Measurements from ENCODE around the gene WDR76. TPM values are rescaled to one million over a fixed set of nuclear protein-coding genes. Genes with fewer than 3 reads are reported as not detected.
"Not testable (repeated sequence)": the region's sequence is repeated elsewhere in the genome, so short reads cannot be mapped to it uniquely, and the experiment has no call there.

Gene WDR76
- total RNA-seq, 2 experiments from 2014 or later = 82.4 to 94.0 TPM

- peak overlapping the region; percentile 98 for H3K27ac Mint-ChIP-seq
- DNase-seq; H3K9me3 Mint-ChIP-seq; H3K27me3 Mint-ChIP-seq (ENCODE audit: low read depth): not testable (repeated sequence)
- peaks cover 56% of the 10 kb centered on the region for H3K4me1 Mint-ChIP-seq (ENCODE audit: low read depth)
- CTCF ChIA-PET = interaction anchor here (0.6 to 1.2 kb wide), 3 partner anchors 37 to 887 kb away, joined by 3 read pairs; no protein-coding TSS in a partner anchor
- H3K4me3 Mint-ChIP-seq = peak overlapping the region; percentile 98
- intact Hi-C loops (cut with micrococcal nuclease) = loop anchor here (5.0 to 10.0 kb wide), 4 partner anchors 369 to 1579 kb away; partner anchors contain the start of genes B2M, FRMD5 and PATL2
- peaks cover 36% of the 10 kb centered on the region for H3K36me3 Mint-ChIP-seq (ENCODE audit: low read depth)
These were observed 1.5 kb upstream of the WDR76 start for GRCh38 chr15:43825305-43825704.

GRCh38 chr15:43826029-43826507, 734 bp upstream of the WDR76 start:
- Mint-ChIP-seq H3K9me3 (peaks cover 2% of the 10 kb centered on the region), H3K36me3 (ENCODE audit: low read depth) (peaks cover 37% of the 10 kb centered on the region), H3K4me1 (ENCODE audit: low read depth) (peaks cover 55% of the 10 kb centered on the region), H3K4me3 (peak overlapping the region; percentile 95), H3K27ac (peak overlapping the region; percentile 98), H3K27me3 (ENCODE audit: low read depth) (no peaks in the 10 kb centered on the region)
- intact Hi-C loops (cut with micrococcal nuclease) = loop anchor here (1.0 to 10.0 kb wide), 6 partner anchors 49 to 1579 kb away; partner anchors contain the start of genes B2M, EIF3J, FRMD5 and PATL2
- CTCF ChIA-PET = interaction anchor here (1.0 kb wide), 1 partner anchor 76 kb away, joined by 3 read pairs; no protein-coding TSS in a partner anchor
- no peak for DNase-seq

GRCh38 chr15:43828061-43828657, 1.4 kb downstream of the WDR76 start:
- H3K4me1 Mint-ChIP-seq (ENCODE audit: low read depth) = peaks cover 46% of the 10 kb centered on the region
- CTCF ChIA-PET = interaction anchor here (0.6 to 2.1 kb wide), 4 partner anchors 16 to 305 kb away, joined by 3 to 6 read pairs (median 4); partner anchors contain the start of gene ELL3

GRCh38 chr15:43829951-43830540, 3.2 kb downstream of the WDR76 start:
- not testable (repeated sequence) for DNase-seq; H3K9me3 Mint-ChIP-seq; H3K27me3 Mint-ChIP-seq (ENCODE audit: low read depth)
- CTCF ChIA-PET = interaction anchor here (0.6 kb wide), 1 partner anchor 11 kb away, joined by 3 read pairs; no protein-coding TSS in a partner anchor
- intact Hi-C loops (cut with micrococcal nuclease) = loop anchor here (5.0 to 10.0 kb wide), 4 partner anchors 365 to 1575 kb away; partner anchors contain the start of genes B2M, FRMD5 and PATL2
- peaks cover 38% of the 10 kb centered on the region for H3K4me1 Mint-ChIP-seq (ENCODE audit: low read depth)
- peaks cover 43% of the 10 kb centered on the region for H3K36me3 Mint-ChIP-seq (ENCODE audit: low read depth)
- peak overlapping the region; percentile 13 for H3K27ac Mint-ChIP-seq
- peak overlapping the region; percentile 29 for H3K4me3 Mint-ChIP-seq

More at GRCh38 chr15:43828061-43828657, 1.4 kb downstream of the WDR76 start:
- peak; percentile 64 for DNase-seq
- peaks cover 2% of the 10 kb centered on the region for H3K9me3 Mint-ChIP-seq
- no peaks in the 10 kb centered on the region for H3K27me3 Mint-ChIP-seq (ENCODE audit: low read depth)
- H3K36me3 Mint-ChIP-seq (ENCODE audit: low read depth) = peaks cover 42% of the 10 kb centered on the region
- intact Hi-C loops (cut with micrococcal nuclease) = loop anchor here (1.0 to 10.0 kb wide), 5 partner anchors 78 to 1577 kb away; partner anchors contain the start of genes B2M, FRMD5 and PATL2
- peak overlapping the region; percentile 95 for H3K4me3 Mint-ChIP-seq
- H3K27ac Mint-ChIP-seq = peak overlapping the region; percentile 98

GRCh38 chr15:43830691-43831275, 4.0 kb downstream of the WDR76 start:
- H3K9me3 Mint-ChIP-seq; intact Hi-C loops (cut with micrococcal nuclease); H3K4me3 Mint-ChIP-seq; H3K27me3 Mint-ChIP-seq (ENCODE audit: low read depth); H3K27ac Mint-ChIP-seq; DNase-seq: not testable (repeated sequence)
- Mint-ChIP-seq H3K4me1 (ENCODE audit: low read depth) (peaks cover 37% of the 10 kb centered on the region), H3K36me3 (ENCODE audit: low read depth) (peaks cover 47% of the 10 kb centered on the region)
- CTCF ChIA-PET = interaction anchor here (0.6 kb wide), 3 partner anchors 11 to 430 kb away, joined by 3 read pairs; no protein-coding TSS in a partner anchor

- H3K27ac Mint-ChIP-seq; DNase-seq; H3K9me3 Mint-ChIP-seq; H3K4me3 Mint-ChIP-seq; H3K27me3 Mint-ChIP-seq (ENCODE audit: low read depth); intact Hi-C loops (cut with micrococcal nuclease): not testable (repeated sequence)
- CTCF ChIA-PET = interaction anchor here (0.6 kb wide), 2 partner anchors 15 to 430 kb away, joined by 3 read pairs; no protein-coding TSS in a partner anchor
- H3K36me3 Mint-ChIP-seq (ENCODE audit: low read depth) = peaks cover 52% of the 10 kb centered on the region
- peaks cover 31% of the 10 kb centered on the region for H3K4me1 Mint-ChIP-seq (ENCODE audit: low read depth)
These were observed 4.8 kb downstream of the WDR76 start for GRCh38 chr15:43831519-43832052.

- DNase-seq; H3K9me3 Mint-ChIP-seq; H3K27me3 Mint-ChIP-seq (ENCODE audit: low read depth); H3K27ac Mint-ChIP-seq; intact Hi-C loops (cut with micrococcal nuclease); H3K4me3 Mint-ChIP-seq: not testable (repeated sequence)
- H3K36me3 Mint-ChIP-seq (ENCODE audit: low read depth) = peaks cover 56% of the 10 kb centered on the region
- peaks cover 33% of the 10 kb centered on the region for H3K4me1 Mint-ChIP-seq (ENCODE audit: low read depth)
- CTCF ChIA-PET = interaction anchor here (0.6 kb wide), 1 partner anchor 714 kb away, joined by 3 read pairs; no protein-coding TSS in a partner anchor
These were observed 5.7 kb downstream of the WDR76 start for GRCh38 chr15:43832485-43832884.

- H3K9me3 Mint-ChIP-seq = no peaks in the 10 kb centered on the region
- peaks cover 40% of the 10 kb centered on the region for H3K36me3 Mint-ChIP-seq (ENCODE audit: low read depth)
- intact Hi-C loops (cut with micrococcal nuclease) = no loop called here
- no peak overlapping the region for H3K27ac Mint-ChIP-seq
- CTCF ChIA-PET = interaction anchor here (0.6 kb wide), 1 partner anchor 64 kb away, joined by 3 read pairs; no protein-coding TSS in a partner anchor
- H3K4me3 Mint-ChIP-seq = no peak overlapping the region
- DNase-seq = no peak
- no peaks in the 10 kb centered on the region for H3K27me3 Mint-ChIP-seq (ENCODE audit: low read depth)
- H3K4me1 Mint-ChIP-seq (ENCODE audit: low read depth) = no peaks in the 10 kb centered on the region
These were observed 18.6 kb downstream of the WDR76 start for GRCh38 chr15:43845421-43845820.

GRCh38 chr15:43851251-43851650, 24.4 kb downstream of the WDR76 start:
- no peaks in the 10 kb centered on the region for H3K4me1 Mint-ChIP-seq (ENCODE audit: low read depth)
- no peak overlapping the region for H3K27ac Mint-ChIP-seq
- H3K36me3 Mint-ChIP-seq (ENCODE audit: low read depth) = peaks cover 52% of the 10 kb centered on the region
- intact Hi-C loops (cut with micrococcal nuclease) = no loop called here
- H3K4me3 Mint-ChIP-seq = no peak overlapping the region
- DNase-seq = no peak
- no peaks in the 10 kb centered on the region for H3K27me3 Mint-ChIP-seq (ENCODE audit: low read depth)
- CTCF ChIA-PET = no interaction called here
- H3K9me3 Mint-ChIP-seq = no peaks in the 10 kb centered on the region

GRCh38 chr15:43852607-43853006, 25.8 kb downstream of the WDR76 start:
- no peaks in the 10 kb centered on the region for H3K4me1 Mint-ChIP-seq (ENCODE audit: low read depth)
- H3K9me3 Mint-ChIP-seq = no peaks in the 10 kb centered on the region
- CTCF ChIA-PET = no interaction called here
- peaks cover 62% of the 10 kb centered on the region for H3K36me3 Mint-ChIP-seq (ENCODE audit: low read depth)
- intact Hi-C loops (cut with micrococcal nuclease) = no loop called here
- H3K27me3 Mint-ChIP-seq (ENCODE audit: low read depth) = no peaks in the 10 kb centered on the region
- H3K4me3 Mint-ChIP-seq = no peak overlapping the region
- DNase-seq = no peak
- no peak overlapping the region for H3K27ac Mint-ChIP-seq

GRCh38 chr15:43854801-43855200, 28.0 kb downstream of the WDR76 start:
- no peaks in the 10 kb centered on the region for H3K4me1 Mint-ChIP-seq (ENCODE audit: low read depth)
- no peak overlapping the region for H3K4me3 Mint-ChIP-seq
- intact Hi-C loops (cut with micrococcal nuclease) = no loop called here
- peaks cover 69% of the 10 kb centered on the region for H3K36me3 Mint-ChIP-seq (ENCODE audit: low read depth)
- no peaks in the 10 kb centered on the region for H3K9me3 Mint-ChIP-seq
- CTCF ChIA-PET = no interaction called here
- no peak overlapping the region for H3K27ac Mint-ChIP-seq
- H3K27me3 Mint-ChIP-seq (ENCODE audit: low read depth) = no peaks in the 10 kb centered on the region
- no peak for DNase-seq

GRCh38 chr15:43859546-43859945, 32.7 kb downstream of the WDR76 start:
- Mint-ChIP-seq H3K36me3 (ENCODE audit: low read depth) (peaks cover 61% of the 10 kb centered on the region), H3K9me3 (no peaks in the 10 kb centered on the region), H3K27ac (no peak overlapping the region), H3K27me3 (ENCODE audit: low read depth) (no peaks in the 10 kb centered on the region), H3K4me1 (ENCODE audit: low read depth) (no peaks in the 10 kb centered on the region), H3K4me3 (no peak overlapping the region)
- DNase-seq = no peak
- CTCF ChIA-PET = no interaction called here
- intact Hi-C loops (cut with micrococcal nuclease) = no loop called here
